Bronchial epithelial cell (primary cell): Measurements from ENCODE around the gene NEMP2. TPM values are rescaled to one million over a fixed set of nuclear protein-coding genes. Genes with fewer than 3 reads are reported as not detected.

ENCODE experiments used
- DNase-seq: peaks from one replicate; pipeline ENCODE4 v3.0.0-alpha.2; 2010; ENCODE audit warnings: low read depth
- FAIRE-seq: peaks from 2 replicates; lab custom pipeline; 2011; peaks lifted over from hg19 to GRCh38; lab: Jason Lieb, UNC
- H3K27me3 ChIP-seq: 2 replicates; pipeline ENCODE4 v1.5.1; 2011; ENCODE audit warnings: low read length; ENCODE audit not compliant: control insufficient read depth, insufficient read depth
- H3K36me3 ChIP-seq: 2 replicates; pipeline ENCODE4 v1.5.1; 2011; ENCODE audit warnings: low read length; ENCODE audit not compliant: control insufficient read depth, insufficient read depth
- H3K4me3 ChIP-seq: 2 replicates; pipeline ENCODE4 v1.5.1; 2011; ENCODE audit warnings: mild to moderate bottlenecking, low read depth, low read length, control low read depth
- total RNA-seq: library from RNA; depleted of rRNA; stranded (reverse); fragments of >200 nt; gene quantifications from 2 replicates; pipeline ENCODE4 v1.2.1, GENCODE V29; 2014
- TF ChIP-seq, protein P1 (sequence below): IDR thresholded peaks from 2 replicates; pipeline ENCODE4 v1.5.1; 2011; ENCODE audit warnings: mild to moderate bottlenecking, moderate library complexity, low read length, control low read depth, inconsistent platforms; ENCODE audit not compliant: insufficient read depth, severe bottlenecking

Gene NEMP2
- total RNA-seq, 1 donor from 2014 or later, result 1.8 TPM

DNA sequence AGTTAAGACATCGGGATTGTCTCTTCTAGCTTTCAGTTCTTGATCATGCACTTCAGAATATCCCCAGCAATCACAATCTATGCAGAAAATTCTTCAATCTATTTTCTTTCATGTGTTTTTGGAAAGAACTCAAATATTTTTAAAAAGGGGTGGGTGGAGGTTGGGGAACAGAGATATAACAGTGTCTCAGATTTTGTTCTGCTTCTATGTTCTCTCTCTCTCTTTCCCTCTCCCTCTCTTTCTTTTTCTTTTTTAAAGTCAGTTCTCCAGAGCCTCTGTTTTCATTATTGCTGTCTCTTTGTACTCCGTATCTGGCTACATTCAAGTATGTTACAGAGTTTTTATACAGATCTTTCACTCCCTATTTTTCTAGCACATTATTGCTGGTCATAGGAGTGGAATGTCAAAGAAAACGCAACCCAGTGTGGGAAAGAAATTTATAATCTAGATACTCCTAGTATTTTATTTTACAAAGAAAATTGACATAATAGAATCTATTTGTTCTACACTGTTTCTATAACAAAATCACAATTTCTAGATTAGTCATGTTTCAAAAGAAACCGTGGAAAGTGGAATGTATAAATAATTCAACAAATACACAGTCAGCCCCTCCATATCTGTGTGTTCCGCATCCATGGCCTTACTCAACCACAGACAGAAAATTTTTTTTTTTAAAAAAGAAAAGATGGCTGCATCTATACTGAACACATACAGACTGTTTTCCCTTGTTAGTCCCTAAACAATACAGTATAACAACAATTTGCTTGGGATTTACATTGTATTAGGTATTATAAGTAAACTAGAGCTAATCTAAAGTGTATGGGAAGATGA lies 11.2 kb upstream of the NEMP2 start:
- TF ChIP-seq, protein P1, sequence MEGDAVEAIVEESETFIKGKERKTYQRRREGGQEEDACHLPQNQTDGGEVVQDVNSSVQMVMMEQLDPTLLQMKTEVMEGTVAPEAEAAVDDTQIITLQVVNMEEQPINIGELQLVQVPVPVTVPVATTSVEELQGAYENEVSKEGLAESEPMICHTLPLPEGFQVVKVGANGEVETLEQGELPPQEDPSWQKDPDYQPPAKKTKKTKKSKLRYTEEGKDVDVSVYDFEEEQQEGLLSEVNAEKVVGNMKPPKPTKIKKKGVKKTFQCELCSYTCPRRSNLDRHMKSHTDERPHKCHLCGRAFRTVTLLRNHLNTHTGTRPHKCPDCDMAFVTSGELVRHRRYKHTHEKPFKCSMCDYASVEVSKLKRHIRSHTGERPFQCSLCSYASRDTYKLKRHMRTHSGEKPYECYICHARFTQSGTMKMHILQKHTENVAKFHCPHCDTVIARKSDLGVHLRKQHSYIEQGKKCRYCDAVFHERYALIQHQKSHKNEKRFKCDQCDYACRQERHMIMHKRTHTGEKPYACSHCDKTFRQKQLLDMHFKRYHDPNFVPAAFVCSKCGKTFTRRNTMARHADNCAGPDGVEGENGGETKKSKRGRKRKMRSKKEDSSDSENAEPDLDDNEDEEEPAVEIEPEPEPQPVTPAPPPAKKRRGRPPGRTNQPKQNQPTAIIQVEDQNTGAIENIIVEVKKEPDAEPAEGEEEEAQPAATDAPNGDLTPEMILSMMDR, result no peak
- Histone ChIP-seq H3K27me3 (no peaks in the 10 kb centered on the region), H3K4me3 (no peak overlapping the region), H3K36me3 (no peaks in the 10 kb centered on the region)
- no peak for FAIRE-seq
- DNase-seq, result no peak

DNA sequence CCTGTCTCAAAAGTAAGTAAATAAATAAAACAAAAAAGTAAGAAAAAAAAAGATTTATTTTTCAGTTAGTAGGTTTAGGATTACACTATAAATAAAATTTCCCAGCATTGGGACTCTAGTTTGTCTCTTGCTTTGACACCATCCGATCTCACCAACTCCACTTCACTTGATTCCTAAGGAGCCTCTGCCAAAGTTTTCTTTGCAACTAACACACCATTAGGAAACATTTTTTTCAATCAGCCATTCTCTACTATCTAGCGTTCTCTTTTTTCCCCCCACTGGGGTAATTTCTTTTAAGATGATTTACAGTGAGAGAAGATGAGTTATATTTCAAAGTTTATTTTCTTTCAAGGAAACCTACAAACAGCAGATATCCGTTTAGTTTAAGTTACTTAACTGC lies 10.6 kb upstream of the NEMP2 start:
- no peak for DNase-seq
- TF ChIP-seq, protein P1, result no peak
- Histone ChIP-seq H3K4me3 (no peak overlapping the region), H3K27me3 (no peaks in the 10 kb centered on the region), H3K36me3 (no peaks in the 10 kb centered on the region)
- no peak for FAIRE-seq

DNA sequence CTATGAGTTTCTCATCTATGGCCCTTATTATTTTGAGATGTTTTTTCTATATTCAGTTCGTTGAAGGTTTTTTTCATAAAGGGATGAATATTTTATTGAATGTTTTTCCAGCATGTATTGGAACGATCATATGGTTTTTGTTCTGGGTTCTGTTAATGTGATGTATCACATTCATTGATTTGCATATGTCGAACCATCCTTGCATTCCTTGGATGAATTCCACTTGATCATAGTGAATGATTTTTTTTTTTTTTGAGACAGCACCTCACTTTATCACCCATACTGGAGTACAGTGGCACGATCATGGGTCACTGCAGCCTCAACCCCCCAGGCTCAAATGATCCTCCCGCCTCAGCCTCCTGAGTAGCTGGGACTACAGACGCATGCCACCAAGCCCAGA lies 5.5 kb upstream of the NEMP2 start:
- DNase-seq, result no peak
- no peak for FAIRE-seq
- Histone ChIP-seq H3K36me3 (no peaks in the 10 kb centered on the region), H3K4me3 (no peak overlapping the region), H3K27me3 (no peaks in the 10 kb centered on the region)
- TF ChIP-seq, protein P1, result no peak

DNA sequence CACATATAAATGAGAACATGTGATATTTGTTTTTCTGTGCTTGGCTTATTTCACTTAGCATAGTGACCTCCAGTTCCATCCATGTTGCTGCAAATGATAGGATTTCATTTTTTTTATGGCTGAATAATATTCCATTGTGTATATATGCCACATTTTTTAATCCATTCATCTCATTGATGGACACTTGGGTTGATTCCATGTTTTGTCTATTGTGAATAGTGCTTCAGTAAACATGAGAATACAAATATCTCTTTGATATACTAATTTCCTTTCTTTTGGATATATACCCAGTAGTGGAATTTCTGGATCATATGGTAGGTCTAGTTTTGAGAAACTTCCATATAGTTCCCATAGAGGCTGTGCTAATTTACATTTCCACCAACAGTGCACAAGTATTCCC lies 3.7 kb upstream of the NEMP2 start:
- Histone ChIP-seq H3K27me3 (no peaks in the 10 kb centered on the region), H3K4me3 (no peak overlapping the region), H3K36me3 (no peaks in the 10 kb centered on the region)
- no peak for DNase-seq
- TF ChIP-seq, protein P1, result no peak
- FAIRE-seq, result no peak

DNA sequence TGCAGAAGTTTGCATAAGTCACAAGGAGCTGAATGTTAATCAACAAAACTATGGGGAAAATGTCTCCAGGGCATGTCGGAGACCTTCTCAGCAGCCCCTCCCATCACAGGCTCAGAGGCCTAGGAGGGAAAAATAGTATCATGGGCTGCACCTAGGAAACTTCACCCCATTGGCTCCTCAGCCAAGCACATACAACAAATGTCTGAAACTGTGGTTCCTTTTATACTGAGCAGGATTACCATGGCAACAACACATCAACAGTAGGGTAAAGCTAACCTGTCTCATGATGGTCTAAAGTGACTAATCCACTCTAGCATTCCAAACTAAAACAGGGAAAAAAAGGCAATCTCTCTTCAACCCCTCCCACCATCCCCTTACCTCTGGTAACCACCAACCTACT lies 3.2 kb upstream of the NEMP2 start:
- H3K36me3 ChIP-seq, result no peaks in the 10 kb centered on the region
- FAIRE-seq, result no peak
- TF ChIP-seq, protein P1, result no peak
- no peaks in the 10 kb centered on the region for H3K27me3 ChIP-seq
- H3K4me3 ChIP-seq, result no peak overlapping the region
- DNase-seq, result no peak
